CD4-positive, alpha-beta memory T cell (primary cell): Measurements from ENCODE around the gene MYO18B. TPM values are rescaled to one million over a fixed set of nuclear protein-coding genes. Genes with fewer than 3 reads are reported as not detected.
"Not testable (repeated sequence)": the region's sequence is repeated elsewhere in the genome, so short reads cannot be mapped to it uniquely, and the experiment has no call there.

ENCODE experiments used
- CTCF ChIA-PET: fragments of 350-600 bp; sonication (Branson Sonifier 250); formaldehyde crosslinking; loops from one replicate; lab custom pipeline; 2021; ENCODE audit warnings: inconsistent platforms; ENCODE audit not compliant: partially characterized antibody; lab: Charles Lee
- POLR2A ChIA-PET: fragments of 350-600 bp; sonication (Branson Sonifier 250); formaldehyde crosslinking; loops from one replicate; lab custom pipeline; 2021; ENCODE audit not compliant: partially characterized antibody; lab: Charles Lee
- DNase-seq, 5 donors: peaks; one replicate each; pipeline versions ENCODE4 v3.0.0 to v3.0.0-alpha.2; 2020 to 2022; ENCODE audit warnings: mixed read lengths in 1 of 5
- H3K27ac ChIP-seq: one replicate; pipeline ENCODE4 v1.7.0; 2013; ENCODE audit warnings: low read depth, low read length
- H3K27me3 ChIP-seq: 2 replicates; pipeline ENCODE4 v1.7.0; 2013; ENCODE audit warnings: mild to moderate bottlenecking, low read length, moderate library complexity; ENCODE audit not compliant: insufficient read depth
- H3K36me3 ChIP-seq: 2 replicates; pipeline ENCODE4 v1.7.0; 2013; ENCODE audit warnings: mild to moderate bottlenecking, low read length, moderate library complexity; ENCODE audit not compliant: insufficient read depth
- H3K4me1 ChIP-seq: 2 replicates; pipeline ENCODE4 v1.7.0; 2013; ENCODE audit warnings: mild to moderate bottlenecking, low read length, moderate library complexity; ENCODE audit not compliant: insufficient read depth
- H3K4me3 ChIP-seq, 2 donors: one replicate each; pipeline ENCODE4 v1.7.0; 2013; ENCODE audit warnings: low read length in 2 of 2, mild to moderate bottlenecking in 1 of 2
- H3K9me3 ChIP-seq, 2 donors: one replicate each; pipeline ENCODE4 v1.7.0; 2013; ENCODE audit warnings: low read length in 2 of 2, control low read depth in 1 of 2; ENCODE audit not compliant: control insufficient read depth in 1 of 2
- H3K27ac Mint-ChIP-seq, 7 donors: one replicate each; pipeline ENCODE4 v1.8.0; 2020 to 2021; ENCODE audit warnings: mixed read lengths in 7 of 7, mild to moderate bottlenecking in 6 of 7, inconsistent platforms in 3 of 7, moderate library complexity in 3 of 7
- H3K27me3 Mint-ChIP-seq, 2 donors: one replicate each; pipeline ENCODE4 v1.8.0; 2020 to 2021; ENCODE audit warnings: mixed read lengths in 2 of 2
- H3K36me3 Mint-ChIP-seq, 2 donors: one replicate each; pipeline ENCODE4 v1.8.0; 2020 to 2021; ENCODE audit warnings: mixed read lengths in 2 of 2, inconsistent platforms in 1 of 2, mild to moderate bottlenecking in 1 of 2
- H3K4me1 Mint-ChIP-seq, 4 donors: one replicate each; pipeline ENCODE4 v1.8.0; 2020 to 2021; ENCODE audit warnings: mixed read lengths in 4 of 4, mild to moderate bottlenecking in 1 of 4
- H3K4me3 Mint-ChIP-seq, 8 donors: one replicate each; pipeline ENCODE4 v1.8.0; 2020 to 2021; ENCODE audit warnings: mixed read lengths in 8 of 8, mild to moderate bottlenecking in 7 of 8, moderate library complexity in 6 of 8, inconsistent platforms in 3 of 8
- H3K9me3 Mint-ChIP-seq, 8 donors: one replicate each; pipeline ENCODE4 v1.8.0; 2020 to 2021; ENCODE audit warnings: mixed read lengths in 8 of 8, mild to moderate bottlenecking in 5 of 8, inconsistent platforms in 3 of 8, moderate library complexity in 1 of 8
- intact Hi-C: fragments of 100-400 bp; cut with micrococcal nuclease; formaldehyde crosslinking; loops from one replicate; pipeline ENCODE4 v1.15.1; 2023
- polyA plus RNA-seq, 2 donors: library from polyadenylated mRNA; unstranded; fragments of 300-500 nt; fragmentation: Illumina TruSeq; gene quantifications; one replicate each; pipeline ENCODE4 v1.2.3, GENCODE V29; 2021
- total RNA-seq, 2 experiments: library from RNA; stranded (reverse); gene quantifications; one replicate each; pipeline ENCODE4 v1.2.3, GENCODE V29; 2021

MYO18B gene
- total and polyA plus RNA-seq, 4 experiments from 2014 or later: 0.02 to 0.26 (median 0.19) TPM; not detected in 1

DNA sequence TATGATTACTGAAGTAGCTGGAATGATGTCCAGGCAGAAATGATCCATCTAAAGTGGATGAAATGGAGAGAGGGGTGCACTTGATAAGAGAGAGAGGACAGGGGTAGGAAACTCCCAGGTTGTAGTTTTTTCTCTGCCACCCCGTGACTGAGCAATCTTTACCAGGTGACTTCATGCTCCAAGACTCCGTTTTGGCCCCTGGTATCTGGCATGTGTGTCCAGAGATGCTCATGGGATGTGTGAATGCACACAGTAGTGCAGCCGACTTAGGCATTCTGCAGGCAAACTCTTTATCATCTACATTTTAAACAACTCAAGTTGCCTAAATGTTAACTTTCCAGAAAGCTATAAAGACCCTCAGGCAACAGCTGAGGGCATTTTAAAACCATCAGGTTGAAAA lies 238.0 kb downstream of the MYO18B start:
- H3K27ac Mint-ChIP-seq: no peak overlapping the region
- H3K4me1 Mint-ChIP-seq: no peaks in the 10 kb centered on the region
- intact Hi-C loops: no loop called here
- peaks cover 0 to 4% (median 0%) of the 10 kb centered on the region in 8 donors for H3K9me3 Mint-ChIP-seq
- H3K36me3 Mint-ChIP-seq: no peaks in the 10 kb centered on the region
- H3K36me3 ChIP-seq: no peaks in the 10 kb centered on the region
- no peaks in the 10 kb centered on the region for H3K4me1 ChIP-seq
- no peak overlapping the region for H3K27ac ChIP-seq
- H3K4me3 ChIP-seq: no peak overlapping the region
- ChIA-PET CTCF (no interaction called here), POLR2A (no interaction called here)
- no peak overlapping the region for H3K4me3 Mint-ChIP-seq
- peaks cover 3% of the 10 kb centered on the region in 2 donors for H3K27me3 Mint-ChIP-seq
- H3K27me3 ChIP-seq: no peaks in the 10 kb centered on the region
- no peaks in the 10 kb centered on the region for H3K9me3 ChIP-seq
- no peak for DNase-seq

DNA sequence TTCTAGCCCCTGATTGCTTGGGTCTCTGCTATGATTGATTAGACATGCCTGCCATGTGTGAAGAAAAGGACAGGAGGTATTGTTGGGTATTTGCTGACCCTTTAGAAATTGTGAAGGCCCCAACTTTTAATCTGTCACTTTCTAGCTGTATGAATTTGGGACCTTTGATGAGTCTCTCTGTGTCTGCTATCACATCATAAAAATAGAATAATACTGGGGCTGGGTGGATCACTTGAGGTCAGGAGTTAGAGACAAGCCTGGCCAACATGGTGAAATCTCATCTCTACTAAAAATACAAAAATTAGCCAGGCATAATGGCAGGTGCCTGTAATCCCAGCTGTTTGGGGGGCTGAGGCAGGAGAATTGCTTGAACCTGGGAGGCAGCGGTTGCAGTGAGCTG lies 242.9 kb downstream of the MYO18B start:
- H3K4me3 Mint-ChIP-seq: not testable (repeated sequence)

DNA sequence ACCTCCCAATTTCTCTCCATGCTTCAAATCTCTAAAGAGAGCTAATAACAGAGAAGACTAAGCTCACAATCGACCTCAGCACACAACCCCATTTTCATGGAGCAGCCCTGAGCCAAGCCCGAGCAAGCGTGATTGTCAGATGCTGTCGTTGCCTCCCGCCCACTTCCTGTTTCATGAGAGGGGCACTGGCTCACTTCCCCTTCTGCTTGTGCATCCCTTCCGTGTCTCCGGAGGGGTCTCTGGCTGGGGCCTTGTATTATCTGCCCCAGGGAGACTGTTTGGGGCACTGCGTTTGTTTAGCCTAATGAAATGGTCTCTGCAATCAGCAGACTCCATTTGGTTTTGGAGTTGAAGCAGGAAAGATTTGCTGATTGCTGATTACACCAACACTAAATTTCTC lies 246.0 kb downstream of the MYO18B start:
- no peak for DNase-seq
- POLR2A ChIA-PET: no interaction called here
- H3K4me3 Mint-ChIP-seq: no peak overlapping the region
- CTCF ChIA-PET: no interaction called here
- H3K9me3 Mint-ChIP-seq: peaks cover 0 to 5% (median 0%) of the 10 kb centered on the region in 8 donors
- H3K27me3 Mint-ChIP-seq: peaks cover 2% of the 10 kb centered on the region in 2 donors
- H3K4me3 ChIP-seq: no peak overlapping the region
- H3K27ac Mint-ChIP-seq: no peak overlapping the region
- no peaks in the 10 kb centered on the region for H3K36me3 ChIP-seq
- no peaks in the 10 kb centered on the region for H3K27me3 ChIP-seq
- H3K4me1 ChIP-seq: no peaks in the 10 kb centered on the region
- H3K4me1 Mint-ChIP-seq: peaks cover 0 to 4% (median 0%) of the 10 kb centered on the region in 4 donors
- no peaks in the 10 kb centered on the region for H3K36me3 Mint-ChIP-seq
- intact Hi-C loops: no loop called here
- H3K27ac ChIP-seq: no peak overlapping the region
- H3K9me3 ChIP-seq: no peaks in the 10 kb centered on the region

More for the DNA sequence above, 242.9 kb downstream of the MYO18B start:
- H3K4me1 ChIP-seq, intact Hi-C loops, H3K27me3 ChIP-seq, H3K36me3 Mint-ChIP-seq, H3K4me1 Mint-ChIP-seq, H3K36me3 ChIP-seq, H3K27me3 Mint-ChIP-seq, H3K27ac ChIP-seq, H3K4me3 ChIP-seq, CTCF ChIA-PET, POLR2A ChIA-PET, H3K9me3 ChIP-seq, DNase-seq, H3K27ac Mint-ChIP-seq, H3K9me3 Mint-ChIP-seq: not testable (repeated sequence)

DNA sequence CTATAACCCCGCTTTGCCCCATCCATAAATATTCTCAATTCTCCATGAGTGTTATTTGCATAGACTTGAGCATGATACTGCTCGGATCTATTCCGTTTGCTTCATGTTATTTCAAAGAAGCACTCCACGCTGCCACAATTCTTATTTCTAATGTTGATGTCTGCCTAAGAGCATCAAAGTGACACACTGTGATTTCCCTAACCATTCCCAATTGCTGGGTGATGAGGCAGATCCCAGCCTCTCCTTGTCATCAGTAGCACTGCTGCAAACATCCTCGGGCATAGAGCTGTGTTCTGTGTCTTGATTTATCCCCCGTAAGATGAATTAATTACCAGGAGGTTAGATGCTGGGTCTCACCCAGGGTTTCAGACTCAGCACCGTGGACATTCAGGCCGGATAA lies 249.0 kb downstream of the MYO18B start:
- DNase-seq: no peak
- Mint-ChIP-seq H3K27me3 (peaks cover 0 to 2% of the 10 kb centered on the region in 2 donors), H3K9me3 (peaks cover 0 to 5% (median 0%) of the 10 kb centered on the region in 8 donors), H3K4me1 (peaks cover 0 to 4% (median 0%) of the 10 kb centered on the region in 4 donors), H3K4me3 (no peak overlapping the region), H3K27ac (no peak overlapping the region), H3K36me3 (no peaks in the 10 kb centered on the region)
- intact Hi-C loops: no loop called here
- Histone ChIP-seq H3K36me3 (no peaks in the 10 kb centered on the region), H3K4me3 (no peak overlapping the region), H3K9me3 (no peaks in the 10 kb centered on the region), H3K4me1 (no peaks in the 10 kb centered on the region), H3K27me3 (no peaks in the 10 kb centered on the region), H3K27ac (no peak overlapping the region)
- ChIA-PET CTCF (no interaction called here), POLR2A (no interaction called here)

DNA sequence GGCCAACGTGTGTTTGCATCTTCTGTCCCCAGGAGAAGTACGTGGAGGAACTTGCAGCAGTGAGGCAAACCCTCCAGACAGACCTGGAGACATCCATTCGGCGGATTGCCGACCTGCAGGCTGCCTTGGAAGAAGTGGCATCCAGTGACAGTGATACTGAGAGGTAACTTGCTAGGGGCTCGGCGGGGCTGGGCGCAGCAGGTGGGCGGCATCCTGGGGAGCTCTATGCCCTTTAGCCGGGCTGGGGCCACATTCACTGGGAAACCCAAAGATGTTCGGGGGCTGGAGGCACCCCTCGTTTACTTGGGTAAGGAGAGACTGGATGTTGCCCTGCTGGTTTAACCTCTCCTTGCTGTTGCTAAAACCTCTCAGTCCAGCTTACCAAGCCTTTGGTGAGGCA lies 250.3 kb downstream of the MYO18B start:
- Histone ChIP-seq H3K36me3 (no peaks in the 10 kb centered on the region), H3K27me3 (no peaks in the 10 kb centered on the region), H3K9me3 (no peaks in the 10 kb centered on the region), H3K4me1 (no peaks in the 10 kb centered on the region), H3K4me3 (no peak overlapping the region), H3K27ac (no peak overlapping the region)
- intact Hi-C loops: no loop called here
- ChIA-PET CTCF (no interaction called here), POLR2A (no interaction called here)
- no peak overlapping the region for H3K4me3 Mint-ChIP-seq
- no peak for DNase-seq
- peaks cover 0 to 3% of the 10 kb centered on the region in 2 donors for H3K27me3 Mint-ChIP-seq
- peaks cover 0 to 9% (median 0%) of the 10 kb centered on the region in 8 donors for H3K9me3 Mint-ChIP-seq
- H3K27ac Mint-ChIP-seq: no peak overlapping the region
- no peaks in the 10 kb centered on the region for H3K36me3 Mint-ChIP-seq
- H3K4me1 Mint-ChIP-seq: peaks cover 0 to 4% (median 0%) of the 10 kb centered on the region in 4 donors

DNA sequence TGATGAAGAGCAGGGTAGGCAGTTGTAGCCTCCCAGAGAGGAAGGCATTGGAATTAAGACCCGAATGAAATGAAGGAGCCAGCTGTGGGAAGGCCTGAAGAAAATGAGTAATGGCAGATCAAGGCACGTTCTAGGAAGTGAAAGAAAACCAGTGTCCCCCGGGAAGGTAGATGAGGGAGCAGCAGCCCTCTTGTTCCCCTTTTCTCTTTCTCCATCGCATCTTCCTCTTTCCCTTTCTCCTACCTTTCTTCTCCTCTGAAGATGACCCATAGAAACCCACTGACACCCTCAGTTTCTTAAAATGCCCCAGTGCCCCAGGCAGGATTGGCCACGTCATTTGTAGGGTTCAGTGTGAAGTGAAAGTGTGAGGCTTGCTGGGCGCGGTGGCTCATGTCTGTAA lies 254.7 kb downstream of the MYO18B start:
- peaks cover 0 to 2% of the 10 kb centered on the region in 2 donors for H3K27me3 Mint-ChIP-seq
- no peak overlapping the region for H3K27ac Mint-ChIP-seq
- no peak overlapping the region for H3K27ac ChIP-seq
- DNase-seq: no peak
- H3K4me3 Mint-ChIP-seq: no peak overlapping the region
- H3K36me3 Mint-ChIP-seq: no peaks in the 10 kb centered on the region
- H3K4me1 ChIP-seq: no peaks in the 10 kb centered on the region
- H3K27me3 ChIP-seq: no peaks in the 10 kb centered on the region
- H3K9me3 Mint-ChIP-seq: peaks cover 0 to 5% (median 0%) of the 10 kb centered on the region in 8 donors
- no peaks in the 10 kb centered on the region for H3K4me1 Mint-ChIP-seq
- intact Hi-C loops: no loop called here
- H3K9me3 ChIP-seq: no peaks in the 10 kb centered on the region
- no peak overlapping the region for H3K4me3 ChIP-seq
- ChIA-PET CTCF (no interaction called here), POLR2A (no interaction called here)
- no peaks in the 10 kb centered on the region for H3K36me3 ChIP-seq

DNA sequence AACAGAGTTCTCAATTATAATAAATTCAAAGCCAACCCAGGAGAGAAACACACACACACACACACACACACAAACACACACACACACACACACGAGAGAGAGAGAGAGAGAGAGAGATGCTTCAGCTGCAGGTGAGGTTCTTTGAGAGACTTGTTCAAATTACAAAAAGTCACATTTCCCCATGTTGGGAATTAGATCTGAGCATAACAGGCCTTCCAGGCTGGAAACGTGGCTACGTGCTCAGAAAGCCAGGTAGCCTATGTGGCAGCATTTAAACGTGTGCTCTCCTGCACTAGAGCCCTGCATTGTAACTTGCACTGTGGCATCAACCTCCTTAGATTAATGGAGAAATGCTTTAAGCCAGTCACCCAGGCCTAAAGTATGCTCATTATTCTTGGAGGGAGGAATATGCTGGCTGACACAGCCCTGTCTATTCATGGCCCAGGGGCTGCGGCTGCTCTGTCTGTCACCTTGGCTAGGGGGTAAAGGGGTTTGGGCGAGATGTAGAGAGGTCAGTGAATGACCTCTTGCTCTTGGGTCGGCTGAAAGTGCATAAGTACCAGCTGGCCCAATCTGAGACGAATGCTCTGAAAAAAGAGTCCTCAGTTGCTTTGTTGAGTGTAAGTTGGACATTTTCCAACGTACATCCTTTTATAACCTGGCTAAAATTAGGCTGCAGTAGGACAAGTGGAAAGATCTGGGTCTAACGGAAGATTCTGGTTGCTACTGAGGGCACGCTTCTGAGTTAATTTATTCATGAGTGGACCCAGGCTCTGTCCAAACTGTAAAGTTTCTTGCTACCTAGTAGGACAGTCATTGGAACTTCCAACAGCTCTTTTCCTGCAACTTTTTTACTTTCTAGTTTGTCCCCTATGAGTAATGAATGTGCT lies 256.1 kb downstream of the MYO18B start:
- ChIA-PET CTCF (no interaction called here), POLR2A (no interaction called here)
- peaks cover 0 to 6% (median 4%) of the 10 kb centered on the region in 8 donors for H3K9me3 Mint-ChIP-seq
- intact Hi-C loops: no loop called here
- H3K4me1 Mint-ChIP-seq: no peaks in the 10 kb centered on the region
- no peaks in the 10 kb centered on the region for H3K9me3 ChIP-seq
- H3K36me3 Mint-ChIP-seq: no peaks in the 10 kb centered on the region
- H3K4me3 Mint-ChIP-seq: no peak overlapping the region
- no peaks in the 10 kb centered on the region for H3K27me3 ChIP-seq
- no peaks in the 10 kb centered on the region for H3K36me3 ChIP-seq
- H3K27ac Mint-ChIP-seq: no peak overlapping the region
- H3K4me3 ChIP-seq: no peak overlapping the region
- no peak overlapping the region for H3K27ac ChIP-seq
- H3K4me1 ChIP-seq: no peaks in the 10 kb centered on the region
- peaks cover 0 to 2% of the 10 kb centered on the region in 2 donors for H3K27me3 Mint-ChIP-seq
- no peak for DNase-seq
